Activated T-cell treated with anti-CD3 and anti-CD28 coated beads, Interleukin-2, amount 50 U/mL, for 72 hours (primary cell): ENCODE results near the gene BIK. TPM values are rescaled to one million over a fixed set of nuclear protein-coding genes. Genes with fewer than 3 reads are reported as not detected.
A peak's percentile ranks its signal among the peaks of the same experiment; 100 is the strongest.

Experiments
- ATAC-seq, 2 donors: fragments of 150-1000 bp; cut with Tn5 transposase; replicated peaks in 1 of 2; 2 replicates each; pipeline ENCODE4 v1.10.0; 2021; ENCODE audit warnings: moderate library complexity in 2 of 2, mild to moderate bottlenecking in 1 of 2
- DNase-seq, 2 donors: peaks; one replicate each; pipeline ENCODE4 v3.0.0; 2021 to 2022; ENCODE audit warnings: mixed read lengths in 1 of 2
- H3K27ac Mint-ChIP-seq: one replicate; pipeline ENCODE4 v1.8.0; 2022; ENCODE audit warnings: mild to moderate bottlenecking, moderate library complexity, mixed read lengths
- H3K27me3 Mint-ChIP-seq: one replicate; pipeline ENCODE4 v1.8.0; 2022; ENCODE audit warnings: low read depth, mixed read lengths
- H3K36me3 Mint-ChIP-seq, 2 donors: one replicate each; pipeline ENCODE4 v1.8.0; 2022; ENCODE audit warnings: mixed read lengths in 2 of 2, mild to moderate bottlenecking in 1 of 2; ENCODE audit not compliant: insufficient read depth in 2 of 2
- H3K4me1 Mint-ChIP-seq: one replicate; pipeline ENCODE4 v1.8.0; 2022; ENCODE audit warnings: low read depth, mixed read lengths
- H3K4me3 Mint-ChIP-seq, 2 donors: one replicate each; pipeline ENCODE4 v1.8.0; 2022; ENCODE audit warnings: mild to moderate bottlenecking in 2 of 2, mixed read lengths in 2 of 2, moderate library complexity in 2 of 2
- H3K9me3 Mint-ChIP-seq, 2 donors: one replicate each; pipeline ENCODE4 v1.8.0; 2022; ENCODE audit warnings: mixed read lengths in 2 of 2
- total RNA-seq, 2 donors: library from RNA; stranded (reverse); gene quantifications; one replicate each; pipeline ENCODE4 v1.2.3, GENCODE V29; 2022

The BIK gene
- total RNA-seq, 2 donors from 2014 or later, result 3.2 to 5.0 TPM

GRCh38 chr22:43151251-43152002 is 40.9 kb downstream of the BIK start, which contains the start of gene TSPO:
TSS of gene TSPO (plus strand) at chr22:43151559. CDS start at chr22:43159239, 7,680 bp downstream.
- Mint-ChIP-seq H3K4me3 (peak within 1 kb of the TSS; percentile 86 to 96), H3K4me1 (peaks cover 43% of the 10 kb centered on the region), H3K9me3 (no peaks in the 10 kb centered on the region), H3K36me3 (peaks cover 0 to 1% of the 10 kb centered on the region in 2 donors), H3K27ac (peak within 1 kb of the TSS; percentile 91), H3K27me3 (no peaks in the 10 kb centered on the region)
- ATAC-seq (peak; percentile 76 to 80), DNase-seq (peak; percentile 66 to 78)

GRCh38 chr22:43152003-43152356 is 41.4 kb downstream of the BIK start:
- Mint-ChIP-seq H3K27ac (peak overlapping the region; percentile 75), H3K4me3 (peak overlapping the region; percentile 86 to 96), H3K9me3 (no peaks in the 10 kb centered on the region), H3K4me1 (peaks cover 42% of the 10 kb centered on the region), H3K27me3 (no peaks in the 10 kb centered on the region), H3K36me3 (peaks cover 0 to 1% of the 10 kb centered on the region in 2 donors)
- peak; percentile 35 to 38 for ATAC-seq
- DNase-seq, result no peak

- ATAC-seq, result peak; percentile 87
- Mint-ChIP-seq H3K36me3 (peaks cover 0 to 1% of the 10 kb centered on the region in 2 donors), H3K27me3 (no peaks in the 10 kb centered on the region), H3K4me3 (peak overlapping the region; percentile 86 to 96), H3K9me3 (no peaks in the 10 kb centered on the region), H3K27ac (peak overlapping the region; percentile 83), H3K4me1 (peaks cover 37% of the 10 kb centered on the region)
- peak; percentile 69 to 77 for DNase-seq
Measured at GRCh38 chr22:43152357-43153071, 42.0 kb downstream of the BIK start.

- no peaks in the 10 kb centered on the region for H3K27me3 Mint-ChIP-seq
- H3K4me3 Mint-ChIP-seq, result no peak overlapping the region
- H3K9me3 Mint-ChIP-seq, result no peaks in the 10 kb centered on the region
- no peak for ATAC-seq
- H3K27ac Mint-ChIP-seq, result no peak overlapping the region
- peaks cover 0 to 1% of the 10 kb centered on the region in 2 donors for H3K36me3 Mint-ChIP-seq
- DNase-seq, result no peak
- H3K4me1 Mint-ChIP-seq, result peaks cover 24% of the 10 kb centered on the region
Measured at GRCh38 chr22:43153899-43154298, 43.3 kb downstream of the BIK start.

- Mint-ChIP-seq H3K4me1 (peaks cover 22% of the 10 kb centered on the region), H3K36me3 (peaks cover 0 to 1% of the 10 kb centered on the region in 2 donors), H3K4me3 (no peak overlapping the region), H3K27ac (no peak overlapping the region), H3K9me3 (no peaks in the 10 kb centered on the region), H3K27me3 (no peaks in the 10 kb centered on the region)
- DNase-seq (no peak), ATAC-seq (no peak)
Measured at GRCh38 chr22:43154887-43155536, 44.5 kb downstream of the BIK start.

GRCh38 chr22:43155789-43156188 is 45.2 kb downstream of the BIK start:
- ATAC-seq, result no peak
- Mint-ChIP-seq H3K4me1 (peaks cover 18% of the 10 kb centered on the region), H3K27ac (no peak overlapping the region), H3K4me3 (no peak overlapping the region), H3K27me3 (no peaks in the 10 kb centered on the region), H3K9me3 (no peaks in the 10 kb centered on the region), H3K36me3 (peaks cover 0 to 1% of the 10 kb centered on the region in 2 donors)
- DNase-seq, result no peak

- H3K27me3 Mint-ChIP-seq, result no peaks in the 10 kb centered on the region
- DNase-seq, result no peak
- peaks cover 13% of the 10 kb centered on the region for H3K4me1 Mint-ChIP-seq
- H3K27ac Mint-ChIP-seq, result no peak overlapping the region
- ATAC-seq, result no peak
- no peak overlapping the region for H3K4me3 Mint-ChIP-seq
- no peaks in the 10 kb centered on the region for H3K9me3 Mint-ChIP-seq
- peaks cover 1 to 2% of the 10 kb centered on the region in 2 donors for H3K36me3 Mint-ChIP-seq
Measured at GRCh38 chr22:43156413-43156812, 45.9 kb downstream of the BIK start.

GRCh38 chr22:43157874-43158546 is 47.5 kb downstream of the BIK start:
- H3K4me1 Mint-ChIP-seq, result peaks cover 7% of the 10 kb centered on the region

GRCh38 chr22:43158778-43159483 is 48.4 kb downstream of the BIK start:
- no peak overlapping the region for H3K27ac Mint-ChIP-seq
- no peaks in the 10 kb centered on the region for H3K9me3 Mint-ChIP-seq
- no peaks in the 10 kb centered on the region for H3K27me3 Mint-ChIP-seq
- peaks cover 0 to 2% of the 10 kb centered on the region in 2 donors for H3K36me3 Mint-ChIP-seq
- no peak overlapping the region for H3K4me3 Mint-ChIP-seq
- DNase-seq, result no peak
- ATAC-seq, result no peak
- H3K4me1 Mint-ChIP-seq, result no peaks in the 10 kb centered on the region

More at GRCh38 chr22:43157874-43158546, 47.5 kb downstream of the BIK start:
- DNase-seq (no peak), ATAC-seq (no peak)
- H3K9me3 Mint-ChIP-seq, result no peaks in the 10 kb centered on the region
- peak overlapping the region; percentile 22 for H3K27ac Mint-ChIP-seq
- no peaks in the 10 kb centered on the region for H3K27me3 Mint-ChIP-seq
- H3K36me3 Mint-ChIP-seq, result peaks cover under 1 to 2% of the 10 kb centered on the region in 2 donors
- H3K4me3 Mint-ChIP-seq, result no peak overlapping the region

GRCh38 chr22:43159484-43160178 is 49.1 kb downstream of the BIK start:
- H3K36me3 Mint-ChIP-seq, result peaks cover 0 to 2% of the 10 kb centered on the region in 2 donors
- H3K27ac Mint-ChIP-seq, result no peak overlapping the region
- no peak overlapping the region for H3K4me3 Mint-ChIP-seq
- H3K4me1 Mint-ChIP-seq, result no peaks in the 10 kb centered on the region
- no peaks in the 10 kb centered on the region for H3K27me3 Mint-ChIP-seq
- ATAC-seq, result no peak
- no peak for DNase-seq
- H3K9me3 Mint-ChIP-seq, result no peaks in the 10 kb centered on the region

GRCh38 chr22:43160497-43161126 is 50.1 kb downstream of the BIK start:
- peaks cover 0 to 2% of the 10 kb centered on the region in 2 donors for H3K36me3 Mint-ChIP-seq
- no peak overlapping the region for H3K4me3 Mint-ChIP-seq
- no peak overlapping the region for H3K27ac Mint-ChIP-seq
- ATAC-seq, result no peak
- no peaks in the 10 kb centered on the region for H3K4me1 Mint-ChIP-seq
- no peaks in the 10 kb centered on the region for H3K9me3 Mint-ChIP-seq
- no peaks in the 10 kb centered on the region for H3K27me3 Mint-ChIP-seq
- DNase-seq, result no peak
